Muscle of leg (tissue), 11 donors: Measurements from ENCODE around the gene FAM50B. TPM values are rescaled to one million over a fixed set of nuclear protein-coding genes. Genes with fewer than 3 reads are reported as not detected.

Source experiments
- DNase-seq: peaks from one replicate; pipeline ENCODE4 v3.0.0; 2013
- H3K27ac ChIP-seq: one replicate; pipeline ENCODE4 v1.5.1; 2013; ENCODE audit warnings: mild to moderate bottlenecking, low read length, control low read depth
- H3K27me3 ChIP-seq: one replicate; pipeline ENCODE4 v1.6.1; 2013; ENCODE audit warnings: low read length; ENCODE audit not compliant: control insufficient read depth, insufficient read depth
- H3K36me3 ChIP-seq: one replicate; pipeline ENCODE4 v1.6.1; 2013; ENCODE audit warnings: low read length; ENCODE audit not compliant: control insufficient read depth, insufficient read depth
- H3K4me1 ChIP-seq: one replicate; pipeline ENCODE4 v1.6.1; 2013; ENCODE audit warnings: low read length; ENCODE audit not compliant: control insufficient read depth, insufficient read depth
- H3K4me3 ChIP-seq: one replicate; pipeline ENCODE4 v1.5.1; 2013; ENCODE audit warnings: low read length, control low read depth
- H3K9me3 ChIP-seq: replicated peaks from 2 replicates; pipeline ENCODE4 v1.6.1; 2013; ENCODE audit warnings: low read depth, low read length; ENCODE audit not compliant: control insufficient read depth
- WGBS: methylation state at CpG from one replicate; pipeline ENCODE4 v1.1.5; 2013; ENCODE audit warnings: missing lambda C conversion rate; ENCODE audit not compliant: insufficient coverage; 5-methylcytosine and 5-hydroxymethylcytosine counted together
- polyA plus RNA-seq, 8 donors: library from polyadenylated mRNA; unstranded; fragments of 120-200 nt; gene quantifications; one replicate each; pipeline versions ENCODE4 v1.2.1 to v1.2.3, GENCODE V29; 2013; ENCODE audit warnings: inconsistent platforms in 1 of 8, low replicate concordance in 1 of 8; ENCODE audit not compliant: insufficient read length in 8 of 8, insufficient read depth in 1 of 8
- total RNA-seq: library from RNA; stranded (reverse); fragments of 120-200 nt; gene quantifications from one replicate; pipeline ENCODE4 v1.2.4, GENCODE V29; 2013

The FAM50B gene
- total and polyA plus RNA-seq, 9 donors = 5.6 to 8.9 (median 7.4) TPM

- no peak for DNase-seq
- Histone ChIP-seq H3K27me3 (no peaks in the 10 kb centered on the region), H3K4me3 (no peak overlapping the region), H3K27ac (no peak overlapping the region), H3K36me3 (no peaks in the 10 kb centered on the region), H3K9me3 (no peaks in the 10 kb centered on the region), H3K4me1 (peaks cover 14% of the 10 kb centered on the region)
- WGBS = 92% methylated on average over 2 of the region's 4 CpGs
Observed at GRCh38 chr6:3871515-3871914, 22.3 kb downstream of the FAM50B start.

GRCh38 chr6:3871939-3872338 is 22.8 kb downstream of the FAM50B start:
- WGBS = 92% methylated on average over 8 of the region's 8 CpGs
- H3K4me3 ChIP-seq = no peak overlapping the region
- no peaks in the 10 kb centered on the region for H3K9me3 ChIP-seq

GRCh38 chr6:3872370-3872854 is 23.2 kb downstream of the FAM50B start:
- no peaks in the 10 kb centered on the region for H3K9me3 ChIP-seq

More at GRCh38 chr6:3871939-3872338, 22.8 kb downstream of the FAM50B start:
- H3K27me3 ChIP-seq = no peaks in the 10 kb centered on the region
- no peak overlapping the region for H3K27ac ChIP-seq
- no peak for DNase-seq
- H3K4me1 ChIP-seq = peaks cover 14% of the 10 kb centered on the region
- no peaks in the 10 kb centered on the region for H3K36me3 ChIP-seq

GRCh38 chr6:3873051-3873450 is 23.9 kb downstream of the FAM50B start:
- H3K4me3 ChIP-seq = no peak overlapping the region
- no peaks in the 10 kb centered on the region for H3K27me3 ChIP-seq
- peaks cover 2% of the 10 kb centered on the region for H3K9me3 ChIP-seq
- peaks cover 8% of the 10 kb centered on the region for H3K4me1 ChIP-seq
- no peaks in the 10 kb centered on the region for H3K36me3 ChIP-seq
- no peak for DNase-seq
- WGBS = 80% methylated on average over 1 of the region's 4 CpGs
- no peak overlapping the region for H3K27ac ChIP-seq

More at GRCh38 chr6:3872370-3872854, 23.2 kb downstream of the FAM50B start:
- 93% methylated on average over 7 of the region's 12 CpGs for WGBS
- Histone ChIP-seq H3K27ac (no peak overlapping the region), H3K27me3 (no peaks in the 10 kb centered on the region), H3K36me3 (no peaks in the 10 kb centered on the region), H3K4me3 (no peak overlapping the region), H3K4me1 (peaks cover 11% of the 10 kb centered on the region)
- no peak for DNase-seq

GRCh38 chr6:3874069-3874468 is 24.9 kb downstream of the FAM50B start:
- Histone ChIP-seq H3K4me1 (peaks cover 5% of the 10 kb centered on the region), H3K27ac (no peak overlapping the region), H3K9me3 (peaks cover 2% of the 10 kb centered on the region), H3K27me3 (no peaks in the 10 kb centered on the region), H3K36me3 (no peaks in the 10 kb centered on the region), H3K4me3 (no peak overlapping the region)
- DNase-seq = no peak
- 100% methylated on average over 2 of the region's 4 CpGs for WGBS

GRCh38 chr6:3875486-3875885 is 26.3 kb downstream of the FAM50B start:
- peaks cover 5% of the 10 kb centered on the region for H3K4me1 ChIP-seq
- H3K27ac ChIP-seq = no peak overlapping the region
- H3K9me3 ChIP-seq = peaks cover 2% of the 10 kb centered on the region
- no peaks in the 10 kb centered on the region for H3K27me3 ChIP-seq
- no peak for DNase-seq
- no peak overlapping the region for H3K4me3 ChIP-seq
- no CpG with 5 or more reads among the region's 5 CpGs for WGBS
- no peaks in the 10 kb centered on the region for H3K36me3 ChIP-seq

- 42% methylated on average over 8 of the region's 10 CpGs for WGBS
- Histone ChIP-seq H3K4me1 (peaks cover 5% of the 10 kb centered on the region), H3K9me3 (peaks cover 2% of the 10 kb centered on the region), H3K4me3 (no peak overlapping the region), H3K36me3 (no peaks in the 10 kb centered on the region), H3K27ac (no peak overlapping the region), H3K27me3 (no peaks in the 10 kb centered on the region)
- DNase-seq = peak; percentile 33
Observed at GRCh38 chr6:3876101-3876500, 26.9 kb downstream of the FAM50B start.

- Histone ChIP-seq H3K4me3 (no peak overlapping the region), H3K36me3 (no peaks in the 10 kb centered on the region), H3K4me1 (peaks cover 5% of the 10 kb centered on the region), H3K27me3 (no peaks in the 10 kb centered on the region), H3K9me3 (peaks cover 2% of the 10 kb centered on the region), H3K27ac (no peak overlapping the region)
- whole genome bisulfite sequencing = no CpG with 5 or more reads among the region's 4 CpGs
- no peak for DNase-seq
Observed at GRCh38 chr6:3876866-3877265, 27.7 kb downstream of the FAM50B start.

- H3K4me1 ChIP-seq = peaks cover 13% of the 10 kb centered on the region
- WGBS = 100% methylated on average over 2 of the region's 6 CpGs
Observed at GRCh38 chr6:3878048-3878666, 29.0 kb downstream of the FAM50B start.

GRCh38 chr6:3879194-3879952 is 30.2 kb downstream of the FAM50B start:
- no peak overlapping the region for H3K27ac ChIP-seq
- peaks cover 24% of the 10 kb centered on the region for H3K4me1 ChIP-seq
- H3K36me3 ChIP-seq = no peaks in the 10 kb centered on the region
- DNase-seq = no peak
- H3K27me3 ChIP-seq = no peaks in the 10 kb centered on the region
- H3K4me3 ChIP-seq = no peak overlapping the region
- peaks cover 2% of the 10 kb centered on the region for H3K9me3 ChIP-seq
- WGBS = 89% methylated on average over 16 of the region's 25 CpGs

More at GRCh38 chr6:3878048-3878666, 29.0 kb downstream of the FAM50B start:
- Histone ChIP-seq H3K27me3 (no peaks in the 10 kb centered on the region), H3K4me3 (no peak overlapping the region), H3K27ac (no peak overlapping the region), H3K36me3 (no peaks in the 10 kb centered on the region), H3K9me3 (peaks cover 2% of the 10 kb centered on the region)
- DNase-seq = no peak
